GM06990 (cell line): ENCODE results near the gene DCHS2.

Experiments
- DNase-seq: peaks from one replicate; pipeline ENCODE4 v3.0.0-alpha.2; 2011; ENCODE audit not compliant: insufficient read length; ENCODE audit errors: extremely low read depth
- H3K27me3 ChIP-seq: replicated peaks from 2 replicates; pipeline ENCODE4 v1.6.0; 2011; ENCODE audit warnings: low read length; ENCODE audit not compliant: control insufficient read depth, insufficient read depth
- H3K36me3 ChIP-seq: 2 replicates; pipeline ENCODE4 v1.5.1; 2011; ENCODE audit warnings: low read length; ENCODE audit not compliant: control insufficient read depth, insufficient read depth
- H3K4me3 ChIP-seq: replicated peaks from 2 replicates; pipeline ENCODE4 v1.5.1; 2011; ENCODE audit warnings: low read depth, mild to moderate bottlenecking, control low read depth, low read length
- CTCF ChIP-seq: IDR thresholded peaks from 2 replicates; pipeline ENCODE4 v1.5.1; 2011; ENCODE audit warnings: low read length, control low read depth, mild to moderate bottlenecking, inconsistent platforms; ENCODE audit not compliant: insufficient read depth, poor library complexity, severe bottlenecking

Gene DCHS2

GRCh38 chr4:154376486-154376885 lies 115.1 kb downstream of the DCHS2 start:
- TF ChIP-seq CTCF = no peak
- DNase-seq = no peak
- no peak overlapping the region for H3K4me3 ChIP-seq
- no peaks in the 10 kb centered on the region for H3K36me3 ChIP-seq
- H3K27me3 ChIP-seq = no peaks in the 10 kb centered on the region

GRCh38 chr4:154368060-154368459 lies 123.5 kb downstream of the DCHS2 start:
- Histone ChIP-seq H3K36me3 (no peaks in the 10 kb centered on the region), H3K4me3 (no peak overlapping the region), H3K27me3 (no peaks in the 10 kb centered on the region)
- no peak for DNase-seq
- no peak for TF ChIP-seq CTCF

- no peak for TF ChIP-seq CTCF
- DNase-seq = no peak
- Histone ChIP-seq H3K36me3 (no peaks in the 10 kb centered on the region), H3K4me3 (no peak overlapping the region), H3K27me3 (no peaks in the 10 kb centered on the region)
These were observed 123.9 kb downstream of the DCHS2 start for GRCh38 chr4:154367659-154368058.

GRCh38 chr4:154366956-154367355 lies 124.6 kb downstream of the DCHS2 start:
- DNase-seq = no peak
- TF ChIP-seq CTCF = no peak
- H3K36me3 ChIP-seq = no peaks in the 10 kb centered on the region
- no peak overlapping the region for H3K4me3 ChIP-seq
- no peaks in the 10 kb centered on the region for H3K27me3 ChIP-seq

- Histone ChIP-seq H3K4me3 (no peak overlapping the region), H3K36me3 (no peaks in the 10 kb centered on the region), H3K27me3 (no peaks in the 10 kb centered on the region; the same call in 1 of the 2 replicates)
- no peak for DNase-seq
- no peak for TF ChIP-seq CTCF
These were observed 127.3 kb downstream of the DCHS2 start for GRCh38 chr4:154364066-154364845.
